Measurements from ENCODE around the gene TOGARAM1.

- TF ChIP-seq, protein P1, sequence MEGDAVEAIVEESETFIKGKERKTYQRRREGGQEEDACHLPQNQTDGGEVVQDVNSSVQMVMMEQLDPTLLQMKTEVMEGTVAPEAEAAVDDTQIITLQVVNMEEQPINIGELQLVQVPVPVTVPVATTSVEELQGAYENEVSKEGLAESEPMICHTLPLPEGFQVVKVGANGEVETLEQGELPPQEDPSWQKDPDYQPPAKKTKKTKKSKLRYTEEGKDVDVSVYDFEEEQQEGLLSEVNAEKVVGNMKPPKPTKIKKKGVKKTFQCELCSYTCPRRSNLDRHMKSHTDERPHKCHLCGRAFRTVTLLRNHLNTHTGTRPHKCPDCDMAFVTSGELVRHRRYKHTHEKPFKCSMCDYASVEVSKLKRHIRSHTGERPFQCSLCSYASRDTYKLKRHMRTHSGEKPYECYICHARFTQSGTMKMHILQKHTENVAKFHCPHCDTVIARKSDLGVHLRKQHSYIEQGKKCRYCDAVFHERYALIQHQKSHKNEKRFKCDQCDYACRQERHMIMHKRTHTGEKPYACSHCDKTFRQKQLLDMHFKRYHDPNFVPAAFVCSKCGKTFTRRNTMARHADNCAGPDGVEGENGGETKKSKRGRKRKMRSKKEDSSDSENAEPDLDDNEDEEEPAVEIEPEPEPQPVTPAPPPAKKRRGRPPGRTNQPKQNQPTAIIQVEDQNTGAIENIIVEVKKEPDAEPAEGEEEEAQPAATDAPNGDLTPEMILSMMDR (IDR thresholded peaks at IDR 0.05), result no peak
- TF ChIP-seq POLR2A (IDR thresholded peaks at IDR 0.05), result no peak
Observed at GRCh38 chr14:44956866-44957265, 5.1 kb upstream of the TOGARAM1 start.
